ENCODE measurements around the gene ARFGAP1. TPM values are rescaled to one million over a fixed set of nuclear protein-coding genes. Genes with fewer than 3 reads are reported as not detected.

The ARFGAP1 gene
- polyA plus RNA-seq, 4 donors = 62.3 to 77.0 (median 67.9) TPM

DNA sequence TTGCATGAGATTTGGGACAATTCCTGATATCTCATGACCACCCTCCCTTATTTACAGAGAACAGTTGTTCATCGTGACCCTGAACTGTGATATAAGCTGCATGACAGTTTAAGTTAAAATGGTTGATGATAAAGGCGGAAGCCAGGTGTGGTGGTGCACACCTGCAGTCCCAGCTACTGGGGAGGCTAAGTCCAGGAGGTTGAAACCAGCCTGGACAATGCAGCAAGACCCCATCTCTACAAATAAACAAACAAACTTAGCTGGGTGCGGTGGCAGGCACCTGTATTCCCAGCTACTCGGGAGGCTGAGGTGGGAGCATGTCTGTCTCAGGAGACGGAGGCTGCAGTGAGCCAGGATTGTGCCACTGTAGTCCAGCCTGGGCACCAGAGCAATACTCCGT is 44.4 kb downstream of the ARFGAP1 start:
- DNase-seq (ENCODE audit: low read depth in 4 of 4, low spot score in 3 of 4) = no peak

DNA sequence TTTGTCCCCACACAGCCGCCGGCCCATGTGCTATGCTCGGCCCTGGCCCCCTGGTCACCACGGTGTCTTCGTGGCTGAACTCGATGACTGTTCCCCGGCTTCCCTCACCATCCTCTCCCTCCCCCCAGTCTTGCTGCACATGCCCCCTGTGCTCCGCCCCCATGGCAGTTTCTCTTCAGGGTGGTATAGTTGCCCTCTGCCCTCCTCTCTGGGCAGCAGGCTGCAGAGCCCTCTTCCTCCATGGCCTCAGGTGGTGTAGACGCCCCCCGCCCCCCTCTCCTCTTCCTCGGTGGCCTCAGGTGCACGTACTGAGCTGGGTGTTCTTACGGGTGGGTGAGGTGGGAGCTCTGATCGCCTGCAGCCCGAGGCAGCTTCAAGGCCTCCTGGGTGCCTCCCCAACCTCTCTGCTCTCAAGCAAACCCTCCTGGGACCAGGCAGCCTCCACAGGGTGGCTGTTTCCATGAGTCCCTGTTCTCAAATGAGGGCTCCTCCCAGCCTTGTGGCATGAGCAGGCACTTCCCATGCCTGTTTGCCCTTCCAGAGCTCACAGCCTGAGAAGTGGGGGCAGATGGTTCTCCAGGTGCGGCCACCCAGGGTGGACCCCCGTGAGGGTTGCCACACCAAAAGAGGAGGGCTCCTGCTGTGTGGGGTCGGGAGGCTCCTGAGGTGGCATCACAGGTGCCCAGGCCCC is 45.1 kb downstream of the ARFGAP1 start:
- no peak for DNase-seq (ENCODE audit: low read depth in 4 of 4, low spot score in 3 of 4)

DNA sequence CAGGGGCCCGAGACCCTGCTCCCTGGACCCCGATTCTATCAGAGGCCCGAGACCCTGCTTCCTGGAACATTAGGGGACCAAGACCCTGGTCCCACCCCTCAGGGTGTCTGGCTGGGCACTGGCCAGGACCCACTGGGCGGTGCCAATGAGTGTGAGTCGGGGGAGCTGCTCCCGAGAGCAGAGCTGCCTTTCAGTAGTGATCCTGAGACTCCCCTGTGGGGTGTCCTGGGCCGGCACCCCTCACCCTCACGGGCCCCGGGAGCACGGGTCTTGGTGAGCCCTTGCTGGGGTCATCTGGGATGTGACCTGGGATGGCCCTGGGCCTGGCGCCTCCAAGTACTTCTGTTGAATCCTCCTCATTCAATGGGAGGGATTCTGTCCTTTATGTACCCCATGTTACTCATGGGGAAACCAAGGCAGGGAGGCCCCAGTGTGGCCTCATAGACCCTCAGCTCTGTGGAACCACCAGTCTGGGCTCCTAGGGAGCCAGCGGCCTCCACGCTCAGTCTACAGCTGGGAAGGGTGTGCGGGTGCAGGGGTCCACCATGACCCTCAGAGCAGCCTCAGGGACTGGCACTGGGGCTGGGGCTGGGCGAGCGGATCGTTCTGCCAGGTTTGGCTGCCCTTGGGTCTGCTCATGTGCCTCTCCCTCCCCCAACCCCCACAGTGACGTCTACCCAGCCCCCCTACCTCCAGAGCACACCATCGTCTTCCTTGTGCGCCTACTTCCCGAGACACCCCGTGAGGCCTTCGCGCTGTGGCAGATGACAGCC is 46.0 kb downstream of the ARFGAP1 start:
- DNase-seq (ENCODE audit: low read depth in 4 of 4, low spot score in 3 of 4) = no peak

DNA sequence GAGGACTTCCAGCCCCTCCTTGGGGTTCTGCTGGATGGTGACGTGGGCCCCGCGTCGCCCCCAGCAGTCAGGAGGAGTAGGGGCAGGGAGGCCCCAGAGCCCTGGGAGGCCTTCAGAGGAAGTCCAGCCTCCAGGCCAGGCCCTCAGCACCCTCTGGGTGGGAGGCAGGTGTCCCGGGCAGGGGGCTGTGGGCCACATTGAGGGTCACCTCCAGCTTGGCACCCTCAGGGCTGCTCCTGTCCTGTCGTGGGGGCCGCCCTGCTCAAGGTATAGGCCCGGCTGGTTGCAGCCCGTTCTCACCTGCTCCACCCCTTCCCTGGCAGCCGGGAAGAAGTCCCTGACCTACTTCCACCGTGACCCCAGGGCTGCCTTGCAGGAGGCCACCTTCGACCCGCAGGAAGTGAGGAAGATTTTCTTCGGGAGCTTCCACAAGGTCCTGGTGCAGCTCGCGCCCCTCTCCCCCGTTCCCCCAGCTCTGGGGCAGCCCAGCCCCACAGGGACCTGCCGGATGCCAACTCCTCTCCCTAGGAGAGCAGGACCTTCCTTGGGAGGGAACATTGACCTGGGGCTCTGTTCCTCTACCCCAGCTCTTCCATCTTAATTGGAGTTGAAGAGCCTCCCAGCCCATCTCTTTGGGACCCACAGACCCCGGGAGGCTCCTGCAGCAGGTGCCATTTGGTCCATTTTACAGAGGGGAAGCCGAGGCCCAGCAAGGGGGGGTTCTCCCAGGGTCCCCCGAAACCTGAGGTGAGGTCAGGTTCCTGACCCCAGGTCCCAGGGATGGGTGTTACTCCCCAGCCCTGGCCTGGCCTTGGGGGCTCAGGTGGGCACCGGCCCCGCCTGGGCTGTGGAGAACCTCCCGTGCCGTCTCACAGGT is 46.8 kb downstream of the ARFGAP1 start:
- DNase-seq (ENCODE audit: low read depth in 4 of 4, low spot score in 3 of 4) = no peak

DNA sequence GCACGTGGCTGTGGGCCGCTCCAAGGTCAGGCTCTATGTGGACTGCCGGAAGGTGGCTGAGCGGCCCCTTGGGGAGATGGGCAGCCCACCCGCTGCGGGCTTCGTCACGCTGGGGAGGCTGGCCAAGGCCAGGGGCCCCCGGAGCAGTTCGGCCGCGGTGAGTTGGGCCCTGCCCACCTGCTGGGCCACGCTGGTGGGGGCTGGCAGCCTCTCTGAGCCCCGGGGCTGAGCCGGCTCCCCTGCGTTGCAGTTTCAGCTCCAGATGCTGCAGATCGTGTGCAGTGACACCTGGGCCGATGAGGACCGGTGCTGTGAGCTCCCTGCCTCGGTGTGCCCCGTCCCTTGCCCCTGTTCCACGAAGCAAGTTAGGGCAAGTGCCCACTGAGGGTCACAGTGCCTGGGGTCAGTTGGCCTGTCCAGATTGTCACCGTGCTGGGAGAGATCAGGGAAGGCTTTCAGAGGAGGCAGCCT is 47.5 kb downstream of the ARFGAP1 start:
- no peak for DNase-seq (ENCODE audit: low read depth in 4 of 4, low spot score in 3 of 4)

DNA sequence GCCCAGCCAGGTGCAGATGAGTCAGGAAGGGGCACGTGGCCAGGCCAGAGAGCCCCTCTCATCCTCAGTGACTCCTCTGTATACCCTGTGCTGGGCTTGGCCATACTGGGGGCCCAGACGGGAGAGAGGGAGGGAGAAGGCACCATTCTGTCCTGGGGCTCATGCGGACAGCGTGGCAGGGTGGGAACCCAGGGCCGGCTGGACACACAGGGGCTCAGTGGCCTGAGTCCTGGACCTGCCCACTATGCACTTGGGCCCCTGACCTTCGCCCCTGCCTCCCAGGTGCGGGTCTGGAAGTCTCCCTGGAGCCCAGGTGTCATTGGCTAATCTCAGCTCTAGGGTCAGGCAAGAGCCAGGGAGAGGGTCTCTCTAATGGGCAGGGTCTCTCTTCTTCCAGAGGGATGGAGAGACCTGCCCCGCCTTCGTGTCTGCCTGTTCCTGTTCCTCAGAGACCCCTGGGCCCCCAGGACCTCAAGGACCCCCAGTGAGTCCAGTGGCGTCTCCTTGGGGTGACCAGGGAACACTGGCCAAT is 48.1 kb downstream of the ARFGAP1 start:
- no peak for DNase-seq (ENCODE audit: low read depth in 4 of 4, low spot score in 3 of 4)

DNA sequence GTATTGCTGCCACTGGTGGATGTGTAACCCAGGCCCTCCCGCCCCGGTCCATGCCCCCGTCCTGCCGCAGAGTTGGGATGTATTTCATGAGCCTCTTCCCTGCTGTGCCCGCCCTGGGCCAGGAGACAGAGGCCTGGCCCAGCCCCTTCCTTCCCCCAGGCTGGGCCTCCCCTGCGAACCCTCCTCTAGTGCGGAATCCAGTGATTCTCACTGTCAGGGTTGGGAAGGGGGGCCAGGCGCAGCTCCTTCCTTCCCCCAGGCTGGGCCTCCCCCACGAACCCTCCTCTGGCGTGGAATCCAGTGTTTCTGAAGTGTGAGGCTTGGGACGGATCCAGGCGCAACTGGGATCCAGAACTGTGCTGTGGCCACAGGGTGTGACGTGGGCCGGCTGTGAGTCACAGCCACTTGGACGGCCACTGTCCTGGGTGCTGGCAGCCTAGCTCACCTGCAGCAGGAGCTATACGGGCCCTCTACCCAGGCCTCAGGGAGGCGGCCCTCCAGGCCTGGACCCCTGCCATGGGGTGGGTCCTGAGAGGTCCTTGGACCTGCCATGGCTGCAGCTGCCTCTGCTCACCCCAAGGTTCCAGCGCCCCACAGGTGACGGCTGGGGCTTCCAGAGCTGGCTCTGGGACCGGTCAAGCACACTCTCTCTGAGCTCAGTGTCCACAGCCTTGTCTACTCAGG is 48.7 kb downstream of the ARFGAP1 start:
- DNase-seq (ENCODE audit: low read depth in 4 of 4, low spot score in 3 of 4) = no peak

DNA sequence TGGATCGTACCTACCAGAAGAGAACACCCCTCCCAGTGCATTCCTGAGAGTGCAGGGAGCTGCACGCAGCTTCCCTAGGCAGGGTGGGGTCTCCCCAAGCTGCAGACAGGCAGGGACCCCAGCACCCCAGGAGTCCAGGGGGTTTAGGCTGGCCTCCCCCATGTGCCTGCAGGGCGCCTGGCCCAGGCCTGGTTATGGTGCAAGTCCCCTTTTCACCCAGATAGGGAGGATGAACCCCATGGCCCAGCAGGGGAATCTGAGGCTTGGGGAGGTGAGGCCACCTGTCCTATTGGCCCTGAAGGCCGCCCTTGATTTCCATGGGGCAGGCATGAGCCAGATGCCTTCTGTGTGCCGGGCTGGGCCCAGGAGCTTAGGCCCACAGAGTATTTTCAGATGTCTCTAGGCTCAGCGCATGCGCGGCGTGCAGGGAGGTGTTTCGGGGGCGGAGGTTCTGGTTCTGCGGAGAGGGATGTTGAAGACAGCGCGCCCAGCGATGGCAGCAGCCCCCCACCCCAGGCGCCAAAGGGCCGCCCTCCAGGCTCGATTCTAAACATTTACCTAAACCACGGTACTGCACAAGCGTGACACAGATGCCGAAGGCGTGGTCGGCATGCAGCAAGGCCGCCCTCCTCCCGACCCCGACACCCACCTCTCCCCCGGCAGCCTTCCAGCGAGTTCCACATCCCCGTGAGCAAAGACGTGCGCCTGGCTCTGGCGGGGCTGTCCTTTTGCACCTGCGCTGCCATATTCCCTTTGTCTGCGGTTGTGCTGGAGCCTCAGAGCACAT is 49.7 kb downstream of the ARFGAP1 start:
- no peak for DNase-seq (ENCODE audit: low read depth in 4 of 4, low spot score in 3 of 4)

DNA sequence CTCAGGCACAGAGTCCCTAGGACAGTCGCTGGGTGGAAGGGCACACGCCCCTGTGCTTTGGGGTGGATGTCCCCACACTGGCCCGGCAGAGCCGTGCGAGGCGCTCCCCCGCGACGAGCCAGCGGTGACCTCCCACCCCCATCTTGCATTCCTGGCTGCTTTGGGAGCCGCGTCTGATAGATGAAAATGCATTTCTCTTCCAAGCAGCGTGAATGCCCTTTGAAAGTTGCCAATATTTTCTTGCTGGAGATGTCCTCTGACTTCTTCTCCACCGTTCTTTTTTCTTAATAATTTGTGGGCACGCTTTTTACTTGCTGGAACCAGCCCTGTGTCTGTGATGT is 50.3 kb downstream of the ARFGAP1 start:
- no peak for DNase-seq (ENCODE audit: low read depth in 4 of 4, low spot score in 3 of 4)

DNA sequence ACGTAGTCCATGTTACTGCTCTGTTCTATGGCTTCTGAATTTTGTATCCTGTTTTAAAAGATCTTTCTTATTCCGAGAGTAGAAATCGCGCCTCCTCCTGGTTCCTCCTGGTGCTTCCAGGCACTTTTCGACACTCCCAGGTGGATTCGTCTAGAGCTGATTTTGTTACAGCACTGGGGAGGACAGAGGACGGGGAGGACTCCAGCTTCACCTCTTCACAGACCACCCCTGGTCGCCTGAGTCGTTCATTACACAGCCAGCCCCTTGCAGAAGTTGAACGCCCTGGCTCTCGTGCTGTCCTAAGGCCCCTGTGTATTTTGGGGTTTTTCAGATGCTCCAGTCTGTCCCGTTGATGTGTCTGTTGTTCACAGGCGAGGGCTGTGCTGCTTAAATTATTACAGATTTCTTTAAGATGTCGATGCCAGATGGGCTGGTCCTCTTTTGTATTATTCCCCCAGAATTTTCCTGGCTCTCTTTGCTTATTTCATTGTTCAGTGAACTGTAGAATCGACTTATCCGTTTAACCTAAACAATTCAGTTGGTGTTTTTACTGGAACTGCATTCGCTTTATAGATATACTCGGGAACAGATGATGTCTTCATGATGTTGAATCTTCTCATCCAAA is 50.9 kb downstream of the ARFGAP1 start:
- DNase-seq (ENCODE audit: low read depth in 4 of 4, low spot score in 3 of 4) = no peak

DNA sequence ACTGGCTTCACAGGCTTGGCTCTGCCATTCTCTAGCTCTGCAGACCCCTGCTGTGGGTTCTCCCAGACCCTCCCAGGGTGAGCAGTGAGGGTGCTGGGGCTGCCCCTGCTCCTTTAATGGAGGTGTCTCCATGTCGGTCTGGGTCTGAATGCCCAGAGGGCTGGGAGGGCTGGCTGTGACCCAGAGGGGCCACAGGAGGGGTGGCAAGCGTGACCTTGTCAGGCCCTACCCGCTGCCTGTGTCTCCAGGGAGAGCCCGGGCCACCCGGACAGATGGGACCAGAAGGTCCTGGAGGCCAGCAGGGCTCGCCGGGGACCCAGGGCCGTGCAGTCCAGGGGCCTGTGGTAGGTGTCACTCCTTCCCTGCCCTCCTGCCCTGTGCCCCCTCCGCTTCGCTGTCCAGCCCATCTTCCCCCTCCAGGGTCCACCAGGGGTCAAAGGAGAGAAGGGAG is 52.4 kb downstream of the ARFGAP1 start:
- no peak for DNase-seq (ENCODE audit: low read depth in 4 of 4, low spot score in 3 of 4)

DNA sequence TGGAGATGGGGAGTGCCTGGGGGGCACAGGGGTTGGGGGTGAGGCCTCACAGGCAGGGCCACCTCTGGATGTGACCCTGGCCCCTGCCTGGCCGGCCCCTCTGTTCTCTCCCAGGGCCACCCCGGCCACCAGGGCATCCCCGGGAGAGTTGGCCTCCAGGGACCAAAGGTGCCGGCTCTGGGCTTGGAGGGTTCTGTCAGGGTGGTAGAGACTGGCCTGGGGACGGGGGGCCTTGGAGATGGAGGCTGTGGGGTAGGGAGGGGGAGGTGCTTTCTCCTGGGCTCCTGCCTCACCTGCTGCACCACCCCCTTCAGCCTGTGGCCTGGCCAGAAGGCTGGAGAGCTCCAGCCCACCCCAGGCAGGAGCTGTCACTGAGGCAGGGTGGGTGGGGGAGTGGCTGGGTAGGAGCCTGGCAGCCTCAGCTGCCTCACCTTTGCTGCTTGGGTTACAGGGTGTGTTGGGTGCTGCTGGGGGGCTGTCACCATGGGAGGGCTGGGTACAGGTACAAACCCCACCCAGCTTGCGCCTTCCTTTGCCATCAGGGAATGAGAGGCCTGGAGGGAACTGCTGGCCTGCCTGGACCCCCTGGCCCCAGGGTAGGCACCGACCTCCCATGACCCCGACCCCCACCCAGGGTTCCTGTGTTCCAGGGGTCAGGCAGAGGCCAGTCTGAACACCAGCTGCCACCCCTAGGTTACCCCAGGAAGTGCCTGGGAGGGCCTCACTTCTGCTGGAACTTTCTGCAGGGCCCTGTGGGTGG is 53.1 kb downstream of the ARFGAP1 start:
- no peak for DNase-seq (ENCODE audit: low read depth in 4 of 4, low spot score in 3 of 4)

DNA sequence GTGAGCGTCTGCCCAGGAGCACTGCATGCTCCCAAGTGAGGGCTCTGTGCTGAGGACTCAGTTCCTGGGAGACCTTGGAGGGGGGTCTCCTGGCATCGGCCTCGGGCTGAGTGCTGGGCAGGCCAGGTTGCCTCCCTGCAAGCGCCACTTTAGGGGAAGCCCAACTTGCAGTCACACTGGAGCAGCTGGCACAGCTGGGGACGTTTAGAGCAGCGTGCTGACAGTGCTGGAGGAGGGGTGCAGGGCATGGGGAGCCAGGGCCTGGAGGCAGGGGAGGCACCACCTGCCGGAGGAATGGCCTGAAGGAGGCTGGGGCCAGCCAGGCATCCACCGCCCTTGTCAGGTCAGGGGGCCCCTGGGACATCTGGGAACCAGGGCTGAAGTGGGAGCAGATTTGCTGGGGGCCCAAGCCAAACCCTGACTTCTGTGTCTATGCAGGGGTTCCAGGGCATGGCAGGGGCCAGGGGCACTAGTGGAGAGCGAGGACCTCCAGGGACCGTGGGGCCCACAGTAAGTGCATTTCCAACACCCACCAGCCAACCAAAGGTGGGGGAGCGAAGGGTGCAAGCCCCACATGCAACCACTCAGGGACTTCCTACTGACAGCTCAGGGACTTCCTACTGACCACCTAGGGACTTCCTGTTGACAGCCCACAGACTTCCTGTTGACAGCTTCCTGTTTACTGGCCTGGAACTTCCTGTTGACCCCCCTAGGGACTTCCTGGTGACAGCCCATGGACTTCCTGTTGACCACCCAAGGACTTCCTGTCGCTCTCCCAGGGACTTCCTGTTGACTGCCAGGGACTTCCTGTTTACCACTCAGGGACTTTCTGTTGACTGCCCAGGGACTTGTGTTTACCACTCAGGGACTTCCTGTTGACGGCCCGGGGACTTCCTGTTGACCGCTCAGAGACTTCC is 54.0 kb downstream of the ARFGAP1 start:
- DNase-seq (ENCODE audit: low read depth in 4 of 4, low spot score in 3 of 4) = no peak

DNA sequence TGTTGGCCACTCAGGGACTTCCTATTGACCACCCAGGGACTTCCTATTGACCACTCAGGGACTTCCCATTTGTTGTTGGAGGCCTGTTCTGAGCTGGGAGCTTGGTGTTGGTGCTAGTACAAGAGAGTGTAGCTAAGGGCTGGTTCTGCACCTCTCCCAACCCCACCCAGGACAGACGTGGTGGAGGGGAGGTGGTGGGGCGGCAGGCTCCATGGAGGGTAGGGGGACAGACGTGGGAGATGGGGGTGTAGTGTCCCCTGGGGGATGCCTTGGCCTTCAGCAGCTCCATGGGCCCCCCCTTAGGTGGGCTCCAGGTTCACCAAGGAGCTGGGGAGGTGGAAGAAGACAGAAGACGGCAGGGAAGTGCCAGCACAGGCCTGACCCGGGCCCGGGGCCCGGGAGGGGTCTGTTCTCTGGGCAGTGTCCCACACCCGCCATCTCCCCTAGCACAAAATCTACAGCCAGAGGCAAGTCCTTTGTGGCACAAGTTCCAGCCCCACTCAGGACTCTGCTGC is 54.7 kb downstream of the ARFGAP1 start:
- DNase-seq (ENCODE audit: low read depth in 4 of 4, low spot score in 3 of 4) = no peak

DNA sequence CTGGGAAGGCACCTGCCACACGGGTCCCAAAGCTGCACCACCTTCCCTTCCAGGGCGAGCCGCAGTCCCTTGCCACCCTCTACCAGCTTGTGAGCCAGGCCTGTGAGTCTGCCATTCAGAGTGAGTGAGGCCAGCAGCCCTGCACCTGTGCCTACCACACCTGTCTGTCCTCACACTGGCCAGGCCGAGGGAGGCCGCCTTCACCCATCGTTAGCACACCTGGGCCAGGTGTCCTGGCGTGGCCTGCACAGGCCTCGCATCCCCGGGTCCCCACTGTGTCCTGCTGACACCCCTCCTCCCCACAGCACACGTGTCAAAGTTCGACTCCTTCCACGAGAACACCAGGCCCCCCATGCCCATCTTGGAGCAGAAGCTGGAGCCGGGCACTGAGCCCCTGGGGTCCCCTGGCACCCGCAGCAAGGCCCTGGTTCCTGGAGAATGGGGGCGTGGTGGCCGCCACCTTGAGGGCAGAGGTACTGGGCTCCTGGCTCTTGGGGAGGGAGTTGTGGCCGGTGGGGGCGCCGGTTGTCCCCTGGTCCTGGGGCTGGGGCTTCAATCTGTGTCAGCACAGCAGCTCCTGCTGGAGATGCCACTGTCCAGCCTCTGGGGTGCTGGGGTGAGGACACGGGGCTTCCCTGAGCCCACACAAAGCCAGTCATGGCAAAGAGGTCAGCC is 55.5 kb downstream of the ARFGAP1 start:
- DNase-seq (ENCODE audit: low read depth in 4 of 4, low spot score in 3 of 4) = no peak

DNA sequence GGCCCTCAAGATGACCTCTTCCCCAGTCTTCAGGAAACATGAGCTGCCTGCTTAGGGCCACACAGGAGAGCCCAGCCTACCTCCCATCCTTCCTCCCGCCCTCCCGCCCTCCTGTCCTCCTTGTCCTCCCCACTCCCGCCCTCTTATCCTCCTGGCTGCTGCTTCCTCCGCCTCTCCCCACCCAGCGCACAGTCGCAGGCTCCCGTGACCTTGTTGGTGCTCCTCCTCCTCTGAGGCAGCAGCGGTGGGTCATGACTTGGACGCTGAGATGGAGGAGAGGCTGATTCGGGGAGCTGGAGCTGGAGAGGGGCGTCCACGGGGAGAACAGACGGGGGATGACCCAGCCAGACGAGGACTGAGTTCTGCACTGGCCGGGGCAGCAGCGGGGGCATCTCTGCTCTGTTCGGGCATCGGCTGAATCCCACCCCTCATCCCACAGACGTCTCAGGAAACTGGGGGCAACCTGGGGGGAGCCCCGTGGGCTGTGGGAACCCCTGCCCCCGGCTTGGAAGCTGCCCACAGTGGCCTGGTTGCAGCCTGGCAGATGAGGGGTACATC is 56.2 kb downstream of the ARFGAP1 start:
- DNase-seq (ENCODE audit: low read depth in 4 of 4, low spot score in 3 of 4) = no peak

Data from right renal pelvis (tissue), 4 donors.